Jurkat, Clone E6-1 (cell line): ENCODE data around the gene CARS1.
A peak's percentile ranks its signal among the peaks of the same experiment; 100 is the strongest.

ENCODE experiments used
- DNase-seq: peaks from one replicate; pipeline ENCODE4 v3.0.0-alpha.2; 2011; ENCODE audit warnings: low read depth, low spot score
- H3K4me3 ChIP-seq: 2 replicates; pipeline ENCODE4 v1.5.1; 2011; ENCODE audit warnings: mild to moderate bottlenecking, low read length, control low read depth, moderate library complexity

CARS1 gene

GRCh38 chr11:3000032-3000961 is 56.9 kb downstream of the CARS1 start:
- no peak for DNase-seq
- H3K4me3 ChIP-seq: no peak overlapping the region

GRCh38 chr11:2999464-2999998 is 57.7 kb downstream of the CARS1 start:
- no peak overlapping the region for H3K4me3 ChIP-seq
- DNase-seq: no peak

- no peak overlapping the region for H3K4me3 ChIP-seq
- no peak for DNase-seq
Observed at GRCh38 chr11:2998073-2998850, 59.0 kb downstream of the CARS1 start.

- no peak overlapping the region for H3K4me3 ChIP-seq
- no peak for DNase-seq
Observed at GRCh38 chr11:2997406-2997805, 59.8 kb downstream of the CARS1 start.

GRCh38 chr11:2996976-2997375 is 60.2 kb downstream of the CARS1 start:
- no peak for DNase-seq
- H3K4me3 ChIP-seq: no peak overlapping the region

GRCh38 chr11:2995893-2996554 is 61.2 kb downstream of the CARS1 start:
- DNase-seq: no peak
- no peak overlapping the region for H3K4me3 ChIP-seq

- DNase-seq: no peak
- H3K4me3 ChIP-seq: no peak overlapping the region
Observed at GRCh38 chr11:2995031-2995561, 62.1 kb downstream of the CARS1 start.

GRCh38 chr11:2994336-2994730 is 62.9 kb downstream of the CARS1 start:
- DNase-seq: no peak
- no peak overlapping the region for H3K4me3 ChIP-seq

GRCh38 chr11:2992997-2993325 is 64.3 kb downstream of the CARS1 start:
- DNase-seq: no peak
- peak overlapping the region; percentile 96 for H3K4me3 ChIP-seq

GRCh38 chr11:2992234-2992996 is 64.8 kb downstream of the CARS1 start, which contains the start of gene NAP1L4:
Gene NAP1L4, minus strand, starts transcription at chr11:2992329. Its CDS starts 13,109 bp downstream, at chr11:2979220.
- peak; percentile 97 for DNase-seq
- peak within 1 kb of the TSS; percentile 96 for H3K4me3 ChIP-seq

GRCh38 chr11:2991452-2992233 is 65.6 kb downstream of the CARS1 start:
- peak overlapping the region; percentile 96 for H3K4me3 ChIP-seq
- DNase-seq: no peak

- DNase-seq: no peak
- peak overlapping the region; percentile 96 for H3K4me3 ChIP-seq
Observed at GRCh38 chr11:2990617-2991451, 66.4 kb downstream of the CARS1 start.

GRCh38 chr11:2989551-2989950 is 67.7 kb downstream of the CARS1 start:
- peak overlapping the region; percentile 96 for H3K4me3 ChIP-seq

GRCh38 chr11:2989006-2989405 is 68.2 kb downstream of the CARS1 start:
- no peak for DNase-seq
- H3K4me3 ChIP-seq: peak overlapping the region; percentile 96

More at GRCh38 chr11:2989551-2989950, 67.7 kb downstream of the CARS1 start:
- DNase-seq: no peak

GRCh38 chr11:2987881-2988861 is 69.1 kb downstream of the CARS1 start:
- peak; percentile 34 for DNase-seq
- H3K4me3 ChIP-seq: peak overlapping the region; percentile 96

GRCh38 chr11:2983908-2984307 is 73.3 kb downstream of the CARS1 start:
- DNase-seq: no peak
- H3K4me3 ChIP-seq: no peak overlapping the region
